GM12872 (cell line): Measurements from ENCODE around the gene SYNPO.

Experiments
- TF ChIP-seq, protein P1 (sequence below): IDR thresholded peaks from 3 replicates; pipeline ENCODE4 v1.5.1; 2011; ENCODE audit warnings: low read depth, mild to moderate bottlenecking, low read length, moderate library complexity; ENCODE audit not compliant: insufficient read depth

The SYNPO gene

DNA sequence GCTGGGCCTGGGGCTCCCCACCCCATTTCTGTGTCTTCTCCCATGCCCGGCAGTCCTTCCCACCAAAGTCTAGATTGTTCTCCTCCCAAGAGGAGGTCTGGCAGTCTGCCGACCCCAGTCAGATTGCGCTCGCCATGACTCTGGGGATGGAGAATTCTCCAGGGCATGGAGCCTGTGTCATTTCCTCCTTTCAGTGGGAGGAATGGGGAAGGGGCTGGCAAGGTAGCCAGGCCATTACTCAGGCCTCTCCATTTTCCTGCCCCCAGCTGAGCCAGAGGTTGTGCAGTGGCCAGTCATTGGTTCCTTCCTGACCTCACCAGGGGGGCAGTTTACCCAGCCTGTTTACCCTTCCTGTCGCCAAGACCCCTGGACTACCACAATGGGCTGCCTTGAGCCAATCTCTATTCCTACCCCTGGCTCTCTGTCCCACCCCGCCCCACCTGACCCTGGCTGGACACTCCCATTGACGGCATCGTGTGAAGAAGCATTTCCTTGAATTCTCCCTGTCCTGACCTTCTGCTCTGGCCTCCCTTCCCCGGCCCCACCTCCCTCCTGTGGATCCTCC lies 628 bp downstream of the SYNPO start:
- TF ChIP-seq, protein P1, sequence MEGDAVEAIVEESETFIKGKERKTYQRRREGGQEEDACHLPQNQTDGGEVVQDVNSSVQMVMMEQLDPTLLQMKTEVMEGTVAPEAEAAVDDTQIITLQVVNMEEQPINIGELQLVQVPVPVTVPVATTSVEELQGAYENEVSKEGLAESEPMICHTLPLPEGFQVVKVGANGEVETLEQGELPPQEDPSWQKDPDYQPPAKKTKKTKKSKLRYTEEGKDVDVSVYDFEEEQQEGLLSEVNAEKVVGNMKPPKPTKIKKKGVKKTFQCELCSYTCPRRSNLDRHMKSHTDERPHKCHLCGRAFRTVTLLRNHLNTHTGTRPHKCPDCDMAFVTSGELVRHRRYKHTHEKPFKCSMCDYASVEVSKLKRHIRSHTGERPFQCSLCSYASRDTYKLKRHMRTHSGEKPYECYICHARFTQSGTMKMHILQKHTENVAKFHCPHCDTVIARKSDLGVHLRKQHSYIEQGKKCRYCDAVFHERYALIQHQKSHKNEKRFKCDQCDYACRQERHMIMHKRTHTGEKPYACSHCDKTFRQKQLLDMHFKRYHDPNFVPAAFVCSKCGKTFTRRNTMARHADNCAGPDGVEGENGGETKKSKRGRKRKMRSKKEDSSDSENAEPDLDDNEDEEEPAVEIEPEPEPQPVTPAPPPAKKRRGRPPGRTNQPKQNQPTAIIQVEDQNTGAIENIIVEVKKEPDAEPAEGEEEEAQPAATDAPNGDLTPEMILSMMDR = no peak

DNA sequence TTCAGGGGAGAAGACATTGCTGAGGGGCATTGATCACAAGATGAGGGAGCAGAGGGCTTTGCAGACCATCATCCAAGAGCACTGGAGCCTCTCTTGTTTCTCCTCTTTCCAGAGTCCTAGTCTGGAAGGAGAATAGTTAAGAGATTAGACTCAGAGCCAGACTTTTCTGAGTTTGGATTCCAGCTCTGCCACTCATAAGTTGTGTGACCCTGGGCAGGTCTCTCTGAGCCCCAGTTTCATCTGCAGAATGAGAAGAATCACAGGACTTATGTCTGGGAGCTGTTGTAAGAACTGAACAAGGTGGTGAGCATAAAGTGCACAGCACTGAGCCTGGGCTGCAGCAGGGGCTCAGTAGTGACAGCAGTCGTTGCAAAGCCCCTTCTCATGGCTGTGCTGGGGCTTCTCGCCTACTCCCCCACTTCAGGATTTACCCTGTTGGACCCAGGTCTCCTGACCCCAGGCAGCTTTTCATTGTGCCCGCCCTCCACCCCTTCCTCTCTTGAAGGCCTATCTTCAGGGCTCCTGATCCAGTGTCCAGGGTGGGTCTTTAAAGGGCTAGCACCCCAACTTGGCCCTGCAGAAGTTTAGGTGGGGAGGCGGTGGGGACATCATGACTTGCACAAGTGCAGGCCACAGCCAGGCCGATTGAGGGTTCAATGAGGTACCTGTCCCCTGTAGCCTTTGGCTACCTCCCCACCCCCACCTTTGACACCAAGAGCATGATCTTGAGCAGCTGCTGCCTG lies 1.5 kb downstream of the SYNPO start:
- TF ChIP-seq, protein P1 = no peak

DNA sequence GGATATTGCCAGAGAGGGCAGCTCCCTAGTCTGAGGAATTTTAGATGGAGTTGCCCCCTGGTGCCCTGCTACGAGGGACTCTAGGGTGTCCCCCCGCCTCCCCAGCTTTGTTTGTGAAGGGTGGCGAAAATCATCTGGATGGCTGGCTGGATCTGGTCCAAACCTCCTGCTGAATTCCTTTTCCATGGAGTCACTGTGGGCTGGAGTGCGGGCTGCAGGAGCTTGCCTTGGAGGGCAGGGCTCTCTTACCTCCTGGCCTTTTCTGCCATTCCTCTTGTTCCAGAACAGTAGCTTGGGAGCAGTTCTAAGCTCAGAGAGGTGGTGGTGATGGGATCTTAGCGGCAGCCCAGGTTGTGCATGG lies 2.1 kb downstream of the SYNPO start:
- TF ChIP-seq, protein P1 = no peak

DNA sequence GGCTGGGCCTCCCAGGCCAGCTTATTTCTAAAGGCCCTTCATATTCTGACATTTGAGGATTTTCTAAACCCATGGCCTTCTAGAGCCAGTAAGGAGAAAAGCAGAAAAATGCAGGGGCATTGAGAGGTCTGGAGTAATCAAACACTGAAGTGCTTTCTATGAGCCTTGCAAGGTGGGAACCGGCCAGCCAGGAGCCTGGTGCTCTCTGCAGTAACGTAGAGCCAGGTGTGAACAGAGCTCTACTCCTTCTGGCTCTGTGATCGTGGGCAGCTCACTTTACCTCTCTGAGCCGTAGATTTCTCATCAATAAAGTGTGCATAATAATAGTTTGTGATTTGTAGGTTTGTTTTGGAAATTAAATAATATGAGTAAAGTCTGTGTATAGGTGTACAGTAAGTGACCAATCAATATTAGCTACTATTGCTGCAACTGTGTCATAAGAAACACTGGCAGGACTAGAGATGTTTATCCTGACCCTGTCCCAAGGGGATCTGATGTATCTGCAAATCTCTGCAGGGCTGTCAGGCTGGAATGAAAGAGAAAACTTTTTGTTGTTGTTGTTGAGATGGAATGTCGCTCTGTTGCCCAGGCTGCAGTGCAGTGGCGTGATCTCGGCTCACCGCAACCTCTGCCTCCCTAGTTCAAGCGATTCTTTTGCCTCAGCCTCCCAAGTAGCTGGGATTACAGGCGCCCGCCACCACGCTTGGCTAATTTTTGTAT lies 2.7 kb downstream of the SYNPO start:
- TF ChIP-seq, protein P1 = no peak

DNA sequence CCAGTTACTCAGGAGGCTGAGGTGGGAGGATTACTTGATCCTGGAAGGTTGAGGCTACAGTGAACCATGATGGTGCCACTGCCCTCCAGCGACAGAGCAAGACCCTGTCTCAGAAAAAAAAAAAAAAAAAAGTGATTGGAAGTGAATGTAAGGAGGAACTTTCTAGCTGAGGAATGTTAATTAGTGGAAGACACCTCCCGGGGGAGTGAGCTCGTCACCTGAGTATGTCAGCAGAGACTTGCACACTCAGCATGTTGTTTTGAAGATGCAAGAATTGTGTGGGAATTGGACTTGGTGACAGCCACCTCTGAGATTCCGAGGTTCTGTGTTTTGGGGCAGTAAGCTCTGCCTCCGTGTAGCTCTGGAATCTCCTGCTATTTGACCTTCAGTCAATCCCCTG lies 3.6 kb downstream of the SYNPO start:
- TF ChIP-seq, protein P1 = no peak

DNA sequence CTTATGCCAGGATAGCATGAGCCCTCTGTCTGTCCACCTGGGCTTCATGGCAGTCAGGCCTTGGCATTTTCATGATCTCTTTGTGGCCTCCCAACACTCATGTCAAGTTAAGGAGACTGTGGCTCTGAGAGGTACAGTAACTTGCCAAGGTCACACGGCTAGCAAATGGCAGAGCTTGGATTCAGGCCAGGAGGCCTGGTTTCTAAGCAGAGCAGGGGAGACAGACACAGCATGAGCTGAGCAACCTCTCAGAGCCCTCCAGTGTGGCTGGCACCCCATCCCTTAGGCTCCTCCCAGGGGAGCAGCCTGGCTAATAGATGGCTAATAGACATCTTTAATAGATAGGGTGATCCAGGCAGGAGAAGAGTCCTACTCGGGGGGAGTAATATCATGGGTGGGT lies 4.1 kb downstream of the SYNPO start:
- TF ChIP-seq, protein P1 = no peak

DNA sequence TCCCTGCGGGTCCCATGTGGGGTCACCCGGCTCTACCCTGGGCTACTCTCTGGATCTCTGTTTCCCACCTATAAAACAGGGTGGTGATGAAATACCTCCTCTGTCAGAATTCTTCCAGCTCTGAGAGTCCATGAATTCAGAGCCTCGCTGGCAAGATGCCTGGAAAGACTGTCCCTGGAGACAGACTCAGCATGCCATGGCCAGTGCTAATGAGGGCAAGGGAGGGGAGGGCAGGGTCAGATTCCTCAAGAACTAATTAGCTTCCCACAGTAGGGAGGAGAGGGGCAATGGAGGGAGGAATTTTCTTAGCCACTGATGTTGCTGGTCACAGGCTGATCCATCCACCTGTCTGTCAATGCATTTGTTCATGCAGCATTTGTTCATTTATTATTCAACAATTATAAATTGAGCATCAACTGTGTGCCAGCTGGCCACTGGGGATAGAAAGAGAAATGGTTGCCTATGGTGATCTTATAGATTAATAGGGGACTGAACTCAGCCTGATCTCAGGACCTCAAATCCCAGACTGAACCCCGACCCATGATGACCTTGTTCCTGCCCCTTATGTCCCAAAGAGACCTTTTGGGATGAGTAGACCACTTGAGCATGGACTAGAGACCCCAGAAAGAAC lies 4.7 kb downstream of the SYNPO start:
- TF ChIP-seq, protein P1 = no peak
